Endothelial cell (in vitro differentiated cells): ENCODE measurements around the gene HLA-DQA1. TPM values are rescaled to one million over a fixed set of nuclear protein-coding genes. Genes with fewer than 3 reads are reported as not detected.

ENCODE experiments used
- DNase-seq: peaks from one replicate; pipeline ENCODE4 v3.0.0; 2021; ENCODE audit warnings: low spot score
- H3K27ac Mint-ChIP-seq: one replicate; pipeline ENCODE4 v1.8.0; 2021; ENCODE audit warnings: mixed read lengths, inconsistent platforms; ENCODE audit not compliant: unreplicated experiment
- H3K27me3 Mint-ChIP-seq: one replicate; pipeline ENCODE4 v1.8.0; 2021; ENCODE audit warnings: mild to moderate bottlenecking, moderate library complexity, mixed read lengths, inconsistent platforms; ENCODE audit not compliant: unreplicated experiment
- H3K36me3 Mint-ChIP-seq: one replicate; pipeline ENCODE4 v1.8.0; 2021; ENCODE audit warnings: mild to moderate bottlenecking, low read depth, mixed read lengths, inconsistent platforms; ENCODE audit not compliant: unreplicated experiment
- H3K4me1 Mint-ChIP-seq: one replicate; pipeline ENCODE4 v1.8.0; 2021; ENCODE audit warnings: mild to moderate bottlenecking, mixed read lengths, inconsistent platforms; ENCODE audit not compliant: unreplicated experiment
- H3K4me3 Mint-ChIP-seq: one replicate; pipeline ENCODE4 v1.8.0; 2021; ENCODE audit warnings: mild to moderate bottlenecking, mixed read lengths, inconsistent platforms; ENCODE audit not compliant: unreplicated experiment
- H3K9me3 Mint-ChIP-seq: one replicate; pipeline ENCODE4 v1.8.0; 2021; ENCODE audit warnings: mixed read lengths, inconsistent platforms; ENCODE audit not compliant: unreplicated experiment
- CTCF ChIP-seq: fragments of 200-600 bp; sonication (generic); IDR thresholded peaks from one replicate; pipeline ENCODE4 v1.5.0; 2021; ENCODE audit warnings: antibody characterized with exemption; ENCODE audit not compliant: unreplicated experiment
- total RNA-seq: library from RNA; stranded (reverse); fragmentation: NEBNext Ultra II Directional; extraction: Animal tissue kit (Norgen Biotek cat#: 25700); gene quantifications from one replicate; pipeline ENCODE4 v1.2.1, GENCODE V29; 2021; ENCODE audit not compliant: unreplicated experiment

HLA-DQA1 gene
- total RNA-seq, 1 donor from 2014 or later: not detected

GRCh38 chr6:32692019-32692418, 54.8 kb downstream of the HLA-DQA1 start:
- Mint-ChIP-seq H3K36me3 (no peaks in the 10 kb centered on the region), H3K4me1 (no peaks in the 10 kb centered on the region), H3K27me3 (no peaks in the 10 kb centered on the region), H3K27ac (no peak overlapping the region), H3K9me3 (no peaks in the 10 kb centered on the region), H3K4me3 (no peak overlapping the region)
- no peak for TF ChIP-seq CTCF
- peak; percentile 16 for DNase-seq

Other genes with a start within 250 kb of the HLA-DQA1 start
- gene BTNL2, start 230.2 kb upstream of the HLA-DQA1 start, total RNA-seq: not detected
- gene HLA-DRA, start 197.5 kb upstream of the HLA-DQA1 start, total RNA-seq: 0.28 TPM
- gene HLA-DRB5, start 107.1 kb upstream of the HLA-DQA1 start, total RNA-seq: 0.82 TPM
- 5.1 TPM for gene HLA-DRB1, start 47.6 kb upstream of the HLA-DQA1 start, total RNA-seq
- 22.0 TPM for gene HLA-DQB1, start 29.3 kb downstream of the HLA-DQA1 start, total RNA-seq
- not detected for gene HLA-DQA2, start 104.0 kb downstream of the HLA-DQA1 start, total RNA-seq
- 0.31 TPM for gene HLA-DQB2, start 126.1 kb downstream of the HLA-DQA1 start, total RNA-seq
- not detected for gene HLA-DOB, start 179.6 kb downstream of the HLA-DQA1 start, total RNA-seq
- gene TAP2, start 201.3 kb downstream of the HLA-DQA1 start, total RNA-seq: 9.2 TPM
- 5.2 TPM for gene PSMB8, start 206.6 kb downstream of the HLA-DQA1 start, total RNA-seq
- 1.6 TPM for gene TAP1, start 216.3 kb downstream of the HLA-DQA1 start, total RNA-seq
- not detected for gene PSMB9, start 216.8 kb downstream of the HLA-DQA1 start, total RNA-seq